Neural progenitor cell (in vitro differentiated cells): ENCODE data around the gene CHKB. TPM values are rescaled to one million over a fixed set of nuclear protein-coding genes. Genes with fewer than 3 reads are reported as not detected.
A peak's percentile ranks its signal among the peaks of the same experiment; 100 is the strongest.

ENCODE experiments used
- DNase-seq: peaks from one replicate; pipeline ENCODE4 v3.0.0-alpha.2; 2016; ENCODE audit warnings: low spot score
- H2AFZ ChIP-seq: fragments of 200-600 bp; sonication (generic); replicated peaks from 2 replicates; pipeline ENCODE4 v1.6.1; 2016; ENCODE audit warnings: antibody characterized with exemption
- H3F3A ChIP-seq: fragments of 200-600 bp; sonication (generic); 2 replicates; pipeline ENCODE4 v1.6.1; 2016; ENCODE audit warnings: antibody characterized with exemption, low read depth
- H3K27ac ChIP-seq: fragments of 200-600 bp; sonication (generic); 2 replicates; pipeline ENCODE4 v1.5.1; 2016; ENCODE audit warnings: mild to moderate bottlenecking
- H3K27me3 ChIP-seq: fragments of 200-600 bp; sonication (generic); 2 replicates; pipeline ENCODE4 v1.6.1; 2016; ENCODE audit warnings: mild to moderate bottlenecking, moderate library complexity
- H3K36me3 ChIP-seq: fragments of 200-600 bp; sonication (generic); 2 replicates; pipeline ENCODE4 v1.5.1; 2016
- H3K4me1 ChIP-seq: fragments of 200-600 bp; sonication (generic); 2 replicates; pipeline ENCODE4 v1.6.1; 2016; ENCODE audit warnings: mixed run types
- H3K4me2 ChIP-seq: fragments of 200-600 bp; sonication (generic); 2 replicates; pipeline ENCODE4 v1.6.1; 2016
- H3K4me3 ChIP-seq: fragments of 200-600 bp; sonication (generic); 2 replicates; pipeline ENCODE4 v1.5.1; 2016
- H3K79me2 ChIP-seq: fragments of 200-600 bp; sonication (generic); 2 replicates; pipeline ENCODE4 v1.6.1; 2016; ENCODE audit warnings: low read depth
- H3K9ac ChIP-seq: fragments of 200-600 bp; sonication (generic); 2 replicates; pipeline ENCODE4 v1.6.1; 2016
- H3K9me3 ChIP-seq: fragments of 200-600 bp; sonication (generic); 2 replicates; pipeline ENCODE4 v1.5.1; 2016; ENCODE audit warnings: low read depth
- H4K20me1 ChIP-seq: fragments of 200-600 bp; sonication (generic); 2 replicates; pipeline ENCODE4 v1.6.1; 2016; ENCODE audit warnings: low read depth
- H3K27ac Mint-ChIP-seq: 3 replicates; pipeline ENCODE4 v1.8.0; 2021; ENCODE audit warnings: mixed read lengths
- H3K27me3 Mint-ChIP-seq: 2 replicates; pipeline ENCODE4 v1.8.0; 2022; ENCODE audit warnings: low read depth, mild to moderate bottlenecking, inconsistent platforms, moderate library complexity, mixed read lengths; ENCODE audit not compliant: insufficient read depth
- H3K36me3 Mint-ChIP-seq: 3 replicates; pipeline ENCODE4 v1.8.0; 2021; ENCODE audit warnings: mixed read lengths
- H3K4me1 Mint-ChIP-seq: 3 replicates; pipeline ENCODE4 v1.8.0; 2021; ENCODE audit warnings: mixed read lengths
- H3K4me3 Mint-ChIP-seq: 3 replicates; pipeline ENCODE4 v1.8.0; 2021; ENCODE audit warnings: mild to moderate bottlenecking, moderate library complexity, mixed read lengths
- H3K9me3 Mint-ChIP-seq: 3 replicates; pipeline ENCODE4 v1.8.0; 2020; ENCODE audit warnings: mixed read lengths
- CTCF ChIP-seq: fragments of 200-600 bp; sonication (generic); IDR thresholded peaks from 2 replicates; pipeline ENCODE4 v1.5.1; 2017; ENCODE audit warnings: antibody characterized with exemption, mild to moderate bottlenecking
- EZH2 ChIP-seq: fragments of 200-600 bp; sonication (generic); IDR thresholded peaks from 2 replicates; pipeline ENCODE4 v1.6.1; 2017; ENCODE audit warnings: antibody characterized with exemption, mild to moderate bottlenecking, moderate library complexity
- EZH2phosphoT487 ChIP-seq: fragments of 200-600 bp; sonication (generic); IDR thresholded peaks from 2 replicates; pipeline ENCODE4 v1.6.1; 2017; ENCODE audit warnings: antibody characterized with exemption
- total RNA-seq: library from RNA; depleted of rRNA; stranded (reverse); fragments of >200 nt; gene quantifications from 2 replicates; pipeline ENCODE4 v1.2.3, GENCODE V29; 2015; ENCODE audit warnings: low replicate concordance

The CHKB gene
- total RNA-seq, 1 donor from 2014 or later, result 67.4 TPM

DNA sequence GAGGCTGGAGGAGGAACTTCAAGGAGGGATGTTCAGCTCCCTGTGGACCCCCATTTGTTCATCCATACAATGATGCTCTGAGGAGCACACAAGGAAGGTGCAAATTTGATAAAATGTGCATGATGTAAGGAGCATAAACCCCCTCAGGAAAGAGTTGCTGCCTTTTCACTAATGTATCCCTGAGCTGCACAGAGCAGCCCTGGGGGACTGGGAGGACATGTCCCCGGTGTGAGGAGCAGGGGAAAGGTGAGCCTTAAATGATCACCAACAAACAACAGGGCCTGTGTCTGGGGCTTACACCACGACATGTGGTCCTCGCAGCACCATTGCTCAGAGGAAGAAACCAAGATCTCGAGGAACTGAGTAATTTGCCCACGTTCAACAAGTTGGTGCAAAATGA is 14.4 kb upstream of the CHKB start:
- Histone ChIP-seq H3K4me3 (no peak overlapping the region), H3K4me1 (peaks cover 4% of the 10 kb centered on the region), H3K27me3 (peaks cover 43% of the 10 kb centered on the region), H3K79me2 (no peaks in the 10 kb centered on the region), H3K4me2 (no peak overlapping the region), H3K27ac (no peak overlapping the region), H3K9ac (no peak overlapping the region), H2AFZ (no peak overlapping the region), H3F3A (no peaks in the 10 kb centered on the region), H3K36me3 (no peaks in the 10 kb centered on the region), H4K20me1 (peaks cover 20% of the 10 kb centered on the region), H3K9me3 (no peaks in the 10 kb centered on the region)
- Mint-ChIP-seq H3K27me3 (peaks cover 16% of the 10 kb centered on the region), H3K4me3 (peak overlapping the region; percentile 3), H3K27ac (no peak overlapping the region), H3K4me1 (peaks cover 11% of the 10 kb centered on the region), H3K9me3 (peaks cover 2% of the 10 kb centered on the region), H3K36me3 (peaks cover 18% of the 10 kb centered on the region)
- no peak for DNase-seq
- TF ChIP-seq EZH2 (no peak), CTCF (no peak), EZH2phosphoT487 (no peak)

GRCh38 chr22:50595189-50595588 is 12.5 kb upstream of the CHKB start:
- Mint-ChIP-seq H3K9me3 (peaks cover 2% of the 10 kb centered on the region), H3K27ac (no peak overlapping the region), H3K36me3 (peaks cover 17% of the 10 kb centered on the region), H3K4me3 (no peak overlapping the region), H3K27me3 (peaks cover 14% of the 10 kb centered on the region), H3K4me1 (peaks cover 5% of the 10 kb centered on the region)
- TF ChIP-seq EZH2phosphoT487 (no peak), CTCF (no peak), EZH2 (no peak)
- H3K9ac ChIP-seq, result no peak overlapping the region
- no peak for DNase-seq
- H3F3A ChIP-seq, result no peaks in the 10 kb centered on the region
- H3K4me3 ChIP-seq, result no peak overlapping the region
- peaks cover 9% of the 10 kb centered on the region for H4K20me1 ChIP-seq
- no peak overlapping the region for H3K27ac ChIP-seq
- H3K4me2 ChIP-seq, result no peak overlapping the region
- no peaks in the 10 kb centered on the region for H3K9me3 ChIP-seq
- no peak overlapping the region for H2AFZ ChIP-seq
- H3K4me1 ChIP-seq, result no peaks in the 10 kb centered on the region
- H3K36me3 ChIP-seq, result no peaks in the 10 kb centered on the region
- no peaks in the 10 kb centered on the region for H3K79me2 ChIP-seq
- H3K27me3 ChIP-seq, result peaks cover 24% of the 10 kb centered on the region

- Histone ChIP-seq H3F3A (peaks cover 10% of the 10 kb centered on the region), H3K79me2 (no peaks in the 10 kb centered on the region), H3K9me3 (no peaks in the 10 kb centered on the region), H3K9ac (no peak overlapping the region), H3K4me1 (peaks cover 4% of the 10 kb centered on the region), H3K27ac (no peak overlapping the region), H3K4me2 (no peak overlapping the region), H3K36me3 (no peaks in the 10 kb centered on the region), H3K27me3 (peaks cover 4% of the 10 kb centered on the region), H4K20me1 (no peaks in the 10 kb centered on the region), H3K4me3 (no peak overlapping the region), H2AFZ (no peak overlapping the region)
- Mint-ChIP-seq H3K4me1 (peaks cover 10% of the 10 kb centered on the region), H3K27ac (no peak overlapping the region), H3K4me3 (no peak overlapping the region), H3K27me3 (peaks cover 8% of the 10 kb centered on the region), H3K36me3 (no peaks in the 10 kb centered on the region), H3K9me3 (no peaks in the 10 kb centered on the region)
- TF ChIP-seq EZH2 (no peak), CTCF (no peak), EZH2phosphoT487 (no peak)
- DNase-seq, result no peak
These were observed 4.8 kb upstream of the CHKB start for GRCh38 chr22:50587407-50587806.

- no peak overlapping the region for H3K27ac ChIP-seq
- Mint-ChIP-seq H3K27me3 (peaks cover 8% of the 10 kb centered on the region), H3K27ac (no peak overlapping the region), H3K4me3 (no peak overlapping the region), H3K36me3 (no peaks in the 10 kb centered on the region), H3K9me3 (no peaks in the 10 kb centered on the region), H3K4me1 (peaks cover 10% of the 10 kb centered on the region)
- peaks cover 4% of the 10 kb centered on the region for H3K27me3 ChIP-seq
- no peak overlapping the region for H3K4me2 ChIP-seq
- no peak for TF ChIP-seq EZH2
- no peak for TF ChIP-seq CTCF
- TF ChIP-seq EZH2phosphoT487, result no peak
- H2AFZ ChIP-seq, result no peak overlapping the region
- no peak overlapping the region for H3K4me3 ChIP-seq
- H4K20me1 ChIP-seq, result no peaks in the 10 kb centered on the region
- H3K9me3 ChIP-seq, result no peaks in the 10 kb centered on the region
- H3K9ac ChIP-seq, result no peak overlapping the region
- peaks cover 4% of the 10 kb centered on the region for H3K4me1 ChIP-seq
- peaks cover 6% of the 10 kb centered on the region for H3K79me2 ChIP-seq
- no peak for DNase-seq
- H3F3A ChIP-seq, result peaks cover 19% of the 10 kb centered on the region
- H3K36me3 ChIP-seq, result no peaks in the 10 kb centered on the region
These were observed 3.8 kb upstream of the CHKB start for GRCh38 chr22:50586416-50586815.
